ENCODE measurements around the gene CEBPG.

Gene CEBPG

GRCh38 chr19:33418871-33419787 is 45.6 kb downstream of the CEBPG start:
- Histone ChIP-seq H3K4me3 (IDR thresholded peaks at IDR 0.05; ENCODE audit: insufficient read depth, low read depth, low read length) (no peak overlapping the region), H3K4me2 (no peak overlapping the region), H2AFZ (ENCODE audit: low read depth) (no peak overlapping the region), H3K9ac (no peak overlapping the region), H3K36me3 (ENCODE audit: insufficient read depth) (no peaks in the 10 kb centered on the region), H3K27ac (no peak overlapping the region), H3K4me1 (ENCODE audit: low read depth, poor library complexity, severe bottlenecking) (no peaks in the 10 kb centered on the region), H4K20me1 (ENCODE audit: insufficient read depth) (no peaks in the 10 kb centered on the region), H3K27me3 (ENCODE audit: insufficient read depth, low read depth) (no peaks in the 10 kb centered on the region), H3K79me2 (ENCODE audit: insufficient read depth, low read depth) (no peaks in the 10 kb centered on the region)
- TF ChIP-seq, protein P1, sequence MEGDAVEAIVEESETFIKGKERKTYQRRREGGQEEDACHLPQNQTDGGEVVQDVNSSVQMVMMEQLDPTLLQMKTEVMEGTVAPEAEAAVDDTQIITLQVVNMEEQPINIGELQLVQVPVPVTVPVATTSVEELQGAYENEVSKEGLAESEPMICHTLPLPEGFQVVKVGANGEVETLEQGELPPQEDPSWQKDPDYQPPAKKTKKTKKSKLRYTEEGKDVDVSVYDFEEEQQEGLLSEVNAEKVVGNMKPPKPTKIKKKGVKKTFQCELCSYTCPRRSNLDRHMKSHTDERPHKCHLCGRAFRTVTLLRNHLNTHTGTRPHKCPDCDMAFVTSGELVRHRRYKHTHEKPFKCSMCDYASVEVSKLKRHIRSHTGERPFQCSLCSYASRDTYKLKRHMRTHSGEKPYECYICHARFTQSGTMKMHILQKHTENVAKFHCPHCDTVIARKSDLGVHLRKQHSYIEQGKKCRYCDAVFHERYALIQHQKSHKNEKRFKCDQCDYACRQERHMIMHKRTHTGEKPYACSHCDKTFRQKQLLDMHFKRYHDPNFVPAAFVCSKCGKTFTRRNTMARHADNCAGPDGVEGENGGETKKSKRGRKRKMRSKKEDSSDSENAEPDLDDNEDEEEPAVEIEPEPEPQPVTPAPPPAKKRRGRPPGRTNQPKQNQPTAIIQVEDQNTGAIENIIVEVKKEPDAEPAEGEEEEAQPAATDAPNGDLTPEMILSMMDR (conservative IDR thresholded peaks at IDR 0.05; ENCODE audit: low read depth, low read length), result no peak

DNA sequence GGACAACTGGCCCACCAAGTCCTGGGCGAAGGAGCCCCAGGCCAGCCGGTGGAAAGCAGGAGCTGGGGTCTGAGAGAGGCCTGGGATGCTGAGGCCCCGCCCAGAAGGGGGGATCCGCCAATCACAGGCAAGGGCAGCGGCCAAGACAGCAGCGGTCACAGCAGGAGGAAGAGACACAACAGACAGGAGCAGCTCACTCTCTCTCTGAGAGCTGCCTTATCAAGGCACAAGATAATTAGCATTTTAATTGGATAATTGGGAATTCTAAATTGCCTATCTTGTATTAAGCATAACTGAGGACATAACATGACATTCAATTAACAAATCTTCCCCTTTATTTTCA is 46.2 kb downstream of the CEBPG start:
- no peak overlapping the region for H3K4me3 ChIP-seq (IDR thresholded peaks at IDR 0.05; ENCODE audit: insufficient read depth, low read depth, low read length)
- no peaks in the 10 kb centered on the region for H4K20me1 ChIP-seq (ENCODE audit: insufficient read depth)
- H3K9ac ChIP-seq, result no peak overlapping the region
- H3K4me2 ChIP-seq, result no peak overlapping the region
- no peak overlapping the region for H2AFZ ChIP-seq (ENCODE audit: low read depth)
- H3K36me3 ChIP-seq (ENCODE audit: insufficient read depth), result no peaks in the 10 kb centered on the region
- no peaks in the 10 kb centered on the region for H3K79me2 ChIP-seq (ENCODE audit: insufficient read depth, low read depth)
- H3K27ac ChIP-seq, result no peak overlapping the region
- H3K4me1 ChIP-seq (ENCODE audit: low read depth, poor library complexity, severe bottlenecking), result no peaks in the 10 kb centered on the region
- H3K27me3 ChIP-seq (ENCODE audit: insufficient read depth, low read depth), result no peaks in the 10 kb centered on the region
- TF ChIP-seq, protein P1 (conservative IDR thresholded peaks at IDR 0.05; ENCODE audit: low read depth, low read length), result no peak

DNA sequence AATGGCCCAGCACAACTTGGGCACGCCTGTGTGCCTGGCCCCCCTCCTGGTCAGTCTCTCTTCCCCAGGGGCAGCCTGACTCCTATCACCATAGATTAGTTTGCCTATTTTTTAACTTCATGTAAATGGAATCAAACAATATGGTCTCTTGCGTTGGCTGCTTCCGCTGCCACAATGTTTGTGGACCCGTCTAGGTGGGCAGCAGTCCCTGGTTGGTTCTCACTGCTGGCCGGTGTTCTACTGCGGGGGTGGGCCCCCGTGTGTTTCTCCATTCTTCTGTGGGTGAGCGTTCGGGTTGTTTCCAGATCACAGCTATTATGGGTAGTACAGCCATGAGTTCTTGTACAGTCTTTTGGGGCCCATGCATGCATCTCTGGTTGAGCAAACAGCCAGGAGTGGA is 47.3 kb downstream of the CEBPG start:
- Histone ChIP-seq H3K27me3 (ENCODE audit: insufficient read depth, low read depth) (no peaks in the 10 kb centered on the region), H3K79me2 (ENCODE audit: insufficient read depth, low read depth) (no peaks in the 10 kb centered on the region), H3K4me3 (IDR thresholded peaks at IDR 0.05; ENCODE audit: insufficient read depth, low read depth, low read length) (no peak overlapping the region), H3K4me2 (no peak overlapping the region), H3K4me1 (ENCODE audit: low read depth, poor library complexity, severe bottlenecking) (no peaks in the 10 kb centered on the region), H4K20me1 (ENCODE audit: insufficient read depth) (no peaks in the 10 kb centered on the region), H3K36me3 (ENCODE audit: insufficient read depth) (no peaks in the 10 kb centered on the region), H3K27ac (no peak overlapping the region), H2AFZ (ENCODE audit: low read depth) (no peak overlapping the region), H3K9ac (no peak overlapping the region)
- TF ChIP-seq, protein P1 (conservative IDR thresholded peaks at IDR 0.05; ENCODE audit: low read depth, low read length), result no peak

DNA sequence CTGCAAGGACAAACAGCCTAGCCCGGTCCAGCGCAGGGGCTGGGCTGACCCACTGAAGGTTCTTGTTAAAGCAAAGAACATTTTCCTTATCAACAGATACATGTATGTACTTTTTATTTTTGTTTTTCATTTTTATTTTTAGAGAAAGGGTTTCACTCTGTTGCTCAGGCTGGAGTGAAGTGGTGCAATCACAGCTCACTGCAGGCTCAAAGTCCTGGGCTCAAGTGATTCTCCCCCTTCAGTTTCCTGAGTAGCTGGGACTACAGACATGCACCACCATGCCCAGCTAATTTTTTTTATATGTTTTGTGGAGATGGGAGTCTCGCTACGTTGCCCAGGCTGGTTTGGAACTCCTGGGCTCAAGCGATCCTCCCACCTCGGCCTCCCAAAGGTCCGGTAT is 47.9 kb downstream of the CEBPG start:
- Histone ChIP-seq H3K9ac (no peak overlapping the region), H3K4me3 (IDR thresholded peaks at IDR 0.05; ENCODE audit: insufficient read depth, low read depth, low read length) (no peak overlapping the region), H3K27me3 (ENCODE audit: insufficient read depth, low read depth) (no peaks in the 10 kb centered on the region), H3K36me3 (ENCODE audit: insufficient read depth) (no peaks in the 10 kb centered on the region), H3K79me2 (ENCODE audit: insufficient read depth, low read depth) (no peaks in the 10 kb centered on the region), H4K20me1 (ENCODE audit: insufficient read depth) (no peaks in the 10 kb centered on the region), H3K4me1 (ENCODE audit: low read depth, poor library complexity, severe bottlenecking) (no peaks in the 10 kb centered on the region), H3K27ac (no peak overlapping the region), H2AFZ (ENCODE audit: low read depth) (no peak overlapping the region), H3K4me2 (no peak overlapping the region)
- TF ChIP-seq, protein P1 (conservative IDR thresholded peaks at IDR 0.05; ENCODE audit: low read depth, low read length), result no peak
